ENCODE results near the gene SYNE1. TPM values are rescaled to one million over a fixed set of nuclear protein-coding genes. Genes with fewer than 3 reads are reported as not detected.

Gene SYNE1
- total and polyA plus RNA-seq, 7 donors: 7.2 to 203 (median 86.4) TPM

- TF ChIP-seq POLR2A (IDR thresholded peaks at IDR 0.05) (no peak), CTCF (IDR thresholded peaks at IDR 0.05) (no peak), EP300 (IDR thresholded peaks at IDR 0.05) (no peak), POLR2AphosphoS5 (IDR thresholded peaks at IDR 0.05) (no peak)
- intact Hi-C loops (cut with DNase I): no loop called here
- no peak overlapping the region for H3K4me3 ChIP-seq
- H3K27me3 ChIP-seq: no peaks in the 10 kb centered on the region
- no peak for DNase-seq
- no peaks in the 10 kb centered on the region for H3K4me1 ChIP-seq
- H3K36me3 ChIP-seq: no peaks in the 10 kb centered on the region
- 71 to 74% methylated on average over 3 of the region's 3 CpGs for WGBS, 2 donors
- peaks cover 0 to 11% (median 0%) of the 10 kb centered on the region in 4 donors for H3K9me3 ChIP-seq
- no peak overlapping the region for H3K27ac ChIP-seq
These were observed 565.3 kb downstream of the SYNE1 start for GRCh38 chr6:152071843-152072242.

Small RNA genes lying within 50 kb of the gene (small RNA-seq; reads per million reads assigned to genes)
- gene RNA5SP223: 0 reads per million in 3 donors

Other genes with a start within 250 kb of the SYNE1 start
- gene MYCT1, start 60.5 kb upstream of the SYNE1 start, total RNA-seq: 1 to 10 TPM; 5.4 to 9.7 (median 6.7) TPM
- gene MYCT1, start 60.5 kb upstream of the SYNE1 start, polyA plus RNA-seq: 1 to 10 TPM in 2 of 3 donors, under 1 TPM in 1; 0.46 to 3.3 (median 1.8) TPM
- gene VIP, start 113.4 kb upstream of the SYNE1 start, total RNA-seq: 100 to 1,000 TPM in 1 of 4 donors, 10 to 100 TPM in 3; 36.4 to 156 (median 69.2) TPM
- 10 to 100 TPM in 1 of 3 donors, not detected in 2; 18.8 TPM for gene VIP, start 113.4 kb upstream of the SYNE1 start, polyA plus RNA-seq

Data from sigmoid colon (tissue), 7 donors.